Caco-2 (cell line): ENCODE data around the gene ITPKC. TPM values are rescaled to one million over a fixed set of nuclear protein-coding genes. Genes with fewer than 3 reads are reported as not detected.

ENCODE experiments used
- BruUV-seq: library from RNA; stranded (reverse); fragments of 400-500 nt; replicated peaks from 2 replicates; lab custom pipeline; 2021; lab: Mats Ljungman, UMichigan
- CTCF ChIA-PET: fragments of 300-600 bp; sonication (Branson Sonifier 250); formaldehyde crosslinking; loops from one replicate; lab custom pipeline; 2022; ENCODE audit warnings: antibody characterized with exemption; lab: Charles Lee
- POLR2A ChIA-PET: fragments of 300-600 bp; sonication (Branson Sonifier 250); formaldehyde crosslinking; loops from one replicate; lab custom pipeline; 2022; ENCODE audit warnings: antibody characterized with exemption; lab: Charles Lee
- DNase-seq, 2 experiments: peaks; one replicate each; pipeline versions ENCODE4 v3.0.0 to v3.0.0-alpha.2; 2020 to 2022
- H3K27me3 ChIP-seq: replicated peaks from 2 replicates; pipeline ENCODE4 v1.6.0; 2011; ENCODE audit warnings: low read length; ENCODE audit not compliant: control insufficient read depth, insufficient read depth
- H3K36me3 ChIP-seq: 2 replicates; pipeline ENCODE4 v1.5.1; 2011; ENCODE audit warnings: low read length; ENCODE audit not compliant: control insufficient read depth, insufficient read depth
- H3K4me1 ChIP-seq: fragments of 250-450 bp; sonication (Bioruptor Pico); 2 replicates; pipeline ENCODE4 v1.5.1; 2020; ENCODE audit warnings: mild to moderate bottlenecking
- H3K4me3 ChIP-seq: 2 replicates; pipeline ENCODE4 v1.5.1; 2011; ENCODE audit warnings: low read depth, mild to moderate bottlenecking, control low read depth, low read length
- H3K9me3 ChIP-seq: fragments of 250-450 bp; sonication (Bioruptor Pico); 2 replicates; pipeline ENCODE4 v1.5.1; 2020; ENCODE audit warnings: mild to moderate bottlenecking, moderate library complexity
- H3K27ac Mint-ChIP-seq: one replicate; pipeline ENCODE4 v1.8.0; 2022; ENCODE audit warnings: mixed read lengths; ENCODE audit not compliant: unreplicated experiment
- H3K27me3 Mint-ChIP-seq: one replicate; pipeline ENCODE4 v1.8.0; 2022; ENCODE audit warnings: mixed read lengths; ENCODE audit not compliant: insufficient read depth, unreplicated experiment
- H3K36me3 Mint-ChIP-seq: one replicate; pipeline ENCODE4 v1.8.0; 2022; ENCODE audit warnings: mild to moderate bottlenecking, mixed read lengths; ENCODE audit not compliant: insufficient read depth, unreplicated experiment
- H3K4me1 Mint-ChIP-seq: one replicate; pipeline ENCODE4 v1.8.0; 2022; ENCODE audit warnings: low read depth, mixed read lengths; ENCODE audit not compliant: unreplicated experiment
- H3K4me3 Mint-ChIP-seq: one replicate; pipeline ENCODE4 v1.8.0; 2022; ENCODE audit warnings: mild to moderate bottlenecking, moderate library complexity, mixed read lengths; ENCODE audit not compliant: unreplicated experiment
- H3K9me3 Mint-ChIP-seq: one replicate; pipeline ENCODE4 v1.8.0; 2022; ENCODE audit warnings: mixed read lengths; ENCODE audit not compliant: unreplicated experiment
- CTCF ChIP-seq, 2 experiments: fragments of 200-600 bp in 1 of 2; IDR thresholded peaks; 1 replicate in 1 of 2; 2 replicates in 1 of 2; pipeline versions ENCODE4 v1.5.1 to v1.8.0; 2011 to 2022; ENCODE audit warnings: antibody characterized with exemption in 1 of 2, control low read depth in 1 of 2, inconsistent platforms in 1 of 2, low read depth in 1 of 2, low read length in 1 of 2, mild to moderate bottlenecking in 1 of 2, moderate library complexity in 1 of 2; ENCODE audit not compliant: insufficient read depth in 1 of 2, severe bottlenecking in 1 of 2, unreplicated experiment in 1 of 2
- intact Hi-C: fragments of 100-400 bp; cut with micrococcal nuclease; formaldehyde crosslinking; loops from one replicate; pipeline ENCODE4 v1.10.0; 2022; ENCODE audit not compliant: unreplicated experiment
- total RNA-seq: library from RNA; stranded (reverse); gene quantifications from 2 replicates; pipeline ENCODE4 v1.2.3, GENCODE V29; 2022

ITPKC gene
- total RNA-seq, 1 experiment from 2014 or later: 31.2 TPM

DNA sequence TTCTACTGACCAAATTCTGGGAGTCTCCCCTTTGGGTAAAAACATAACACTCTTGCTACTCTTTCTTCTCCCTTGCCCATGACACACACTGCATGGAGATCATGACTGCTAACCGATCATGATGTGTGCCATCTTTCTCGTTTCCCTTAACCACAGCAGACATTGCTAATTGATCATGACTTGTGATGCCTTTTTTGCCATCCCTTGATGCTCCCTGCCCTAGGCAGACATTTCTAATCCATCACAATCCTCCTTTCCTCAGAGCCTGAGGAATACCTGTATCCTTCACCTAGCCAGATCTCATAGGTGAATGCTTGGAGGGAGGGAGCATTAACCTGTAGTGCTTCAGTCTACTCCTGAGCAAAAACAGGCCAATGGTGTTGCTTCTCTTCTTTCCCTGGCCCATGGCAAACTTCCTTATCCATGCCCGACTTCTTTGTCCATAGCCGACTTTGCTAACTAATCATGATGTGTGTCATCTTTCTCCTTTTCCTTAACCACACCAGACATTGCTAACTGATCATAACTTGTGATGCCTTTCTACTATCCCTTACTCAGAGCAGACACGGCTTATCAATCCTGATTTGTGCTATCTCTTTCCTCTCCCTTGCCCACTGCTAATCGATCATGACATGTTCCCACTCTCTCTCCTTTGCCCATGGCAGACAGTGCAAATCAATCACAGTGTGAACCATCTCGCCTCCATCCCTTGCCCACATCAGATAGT, 44.2 kb upstream of the ITPKC start:
- no peaks in the 10 kb centered on the region for H3K27me3 Mint-ChIP-seq
- no peaks in the 10 kb centered on the region for H3K4me1 Mint-ChIP-seq
- H3K27ac Mint-ChIP-seq: no peak overlapping the region
- H3K4me3 Mint-ChIP-seq: no peak overlapping the region
- no peak for TF ChIP-seq CTCF (IDR thresholded peaks at IDR 0.05; ENCODE audit: insufficient read depth in 1 of 2, low read depth in 1 of 2, low read length in 1 of 2, severe bottlenecking in 1 of 2, unreplicated experiment in 1 of 2)
- no TSS peak for BruUV-seq
- ChIA-PET CTCF (interaction anchor here (0.9 kb wide), 1 partner anchor 10 kb away, joined by 4 read pairs; no protein-coding TSS in a partner anchor), POLR2A (no interaction called here)
- Histone ChIP-seq H3K4me3 (no peak overlapping the region), H3K4me1 (no peaks in the 10 kb centered on the region), H3K9me3 (no peaks in the 10 kb centered on the region), H3K36me3 (no peaks in the 10 kb centered on the region), H3K27me3 (no peaks in the 10 kb centered on the region)
- intact Hi-C loops: no loop called here
- H3K9me3 Mint-ChIP-seq: no peaks in the 10 kb centered on the region
- H3K36me3 Mint-ChIP-seq: peaks cover 15% of the 10 kb centered on the region
- DNase-seq: no peak

DNA sequence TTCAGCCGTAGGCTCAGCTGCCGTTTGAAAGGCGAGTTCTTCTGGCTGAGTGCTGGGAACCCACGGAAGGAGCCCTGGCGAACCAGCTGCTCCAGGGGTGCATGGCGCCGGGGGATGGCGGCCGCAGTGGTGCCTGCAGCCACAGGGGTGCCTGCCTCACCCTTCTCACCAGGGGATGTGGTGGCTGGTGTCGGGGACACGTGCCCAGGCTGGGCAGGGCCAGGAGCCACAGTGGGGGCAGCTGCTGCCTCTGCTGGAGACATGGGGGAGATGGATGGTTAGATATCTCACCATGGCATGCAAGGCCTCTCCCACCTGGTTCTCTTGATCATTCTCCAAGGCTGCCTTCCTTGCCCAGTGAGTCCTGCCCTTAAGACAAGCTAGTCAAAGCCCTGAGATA, 43.5 kb upstream of the ITPKC start:
- Histone ChIP-seq H3K36me3 (no peaks in the 10 kb centered on the region), H3K9me3 (no peaks in the 10 kb centered on the region), H3K27me3 (no peaks in the 10 kb centered on the region), H3K4me3 (no peak overlapping the region), H3K4me1 (no peaks in the 10 kb centered on the region)
- DNase-seq: no peak
- peaks cover 21% of the 10 kb centered on the region for H3K36me3 Mint-ChIP-seq
- no TSS peak for BruUV-seq
- no peak overlapping the region for H3K27ac Mint-ChIP-seq
- H3K27me3 Mint-ChIP-seq: no peaks in the 10 kb centered on the region
- ChIA-PET POLR2A (no interaction called here), CTCF (no interaction called here)
- no peak overlapping the region for H3K4me3 Mint-ChIP-seq
- H3K9me3 Mint-ChIP-seq: no peaks in the 10 kb centered on the region
- no peak for TF ChIP-seq CTCF (IDR thresholded peaks at IDR 0.05; ENCODE audit: insufficient read depth in 1 of 2, low read depth in 1 of 2, low read length in 1 of 2, severe bottlenecking in 1 of 2, unreplicated experiment in 1 of 2)
- H3K4me1 Mint-ChIP-seq: no peaks in the 10 kb centered on the region
- intact Hi-C loops: no loop called here

GRCh38 chr19:40674291-40674690, 42.6 kb upstream of the ITPKC start:
- BruUV-seq: no TSS peak
- intact Hi-C loops: no loop called here
- DNase-seq: no peak
- Mint-ChIP-seq H3K27me3 (no peaks in the 10 kb centered on the region), H3K9me3 (no peaks in the 10 kb centered on the region), H3K4me3 (no peak overlapping the region), H3K4me1 (no peaks in the 10 kb centered on the region), H3K36me3 (peaks cover 24% of the 10 kb centered on the region), H3K27ac (no peak overlapping the region)
- TF ChIP-seq CTCF (IDR thresholded peaks at IDR 0.05; ENCODE audit: insufficient read depth in 1 of 2, low read depth in 1 of 2, low read length in 1 of 2, severe bottlenecking in 1 of 2, unreplicated experiment in 1 of 2): no peak
- no peaks in the 10 kb centered on the region for H3K36me3 ChIP-seq
- no peaks in the 10 kb centered on the region for H3K9me3 ChIP-seq
- POLR2A ChIA-PET: no interaction called here
- no peaks in the 10 kb centered on the region for H3K27me3 ChIP-seq
- CTCF ChIA-PET: no interaction called here
- no peaks in the 10 kb centered on the region for H3K4me1 ChIP-seq
- H3K4me3 ChIP-seq: no peak overlapping the region
